ENCODE results near the gene ROBO1.

ROBO1 gene

GRCh38 chr3:79427081-79427480, 340.7 kb downstream of the ROBO1 start:
- Histone ChIP-seq H3K4me1 (no peaks in the 10 kb centered on the region), H3K4me2 (no peak overlapping the region), H3K27me3 (no peaks in the 10 kb centered on the region), H3K9me3 (no peaks in the 10 kb centered on the region), H3K4me3 (no peak overlapping the region), H3K27ac (no peak overlapping the region), H3K36me3 (no peaks in the 10 kb centered on the region), H4K20me1 (no peaks in the 10 kb centered on the region), H3K9ac (no peak overlapping the region)
- TF ChIP-seq Cebpa-rat (IDR thresholded peaks at IDR 0.05), result no peak

GRCh38 chr3:79424811-79425210, 343.0 kb downstream of the ROBO1 start:
- no peak overlapping the region for H3K4me3 ChIP-seq
- H3K9me3 ChIP-seq, result no peaks in the 10 kb centered on the region
- no peak overlapping the region for H3K4me2 ChIP-seq
- TF ChIP-seq Cebpa-rat (IDR thresholded peaks at IDR 0.05), result no peak
- H3K36me3 ChIP-seq, result no peaks in the 10 kb centered on the region
- H3K9ac ChIP-seq, result no peak overlapping the region
- no peaks in the 10 kb centered on the region for H4K20me1 ChIP-seq
- no peaks in the 10 kb centered on the region for H3K4me1 ChIP-seq
- no peaks in the 10 kb centered on the region for H3K27me3 ChIP-seq
- no peak overlapping the region for H3K27ac ChIP-seq

GRCh38 chr3:79423417-79423816, 344.4 kb downstream of the ROBO1 start:
- H3K4me3 ChIP-seq, result no peak overlapping the region
- no peaks in the 10 kb centered on the region for H3K27me3 ChIP-seq
- no peak overlapping the region for H3K4me2 ChIP-seq
- H3K9me3 ChIP-seq, result no peaks in the 10 kb centered on the region
- TF ChIP-seq Cebpa-rat (IDR thresholded peaks at IDR 0.05), result no peak
- H3K9ac ChIP-seq, result no peak overlapping the region
- H4K20me1 ChIP-seq, result no peaks in the 10 kb centered on the region
- no peaks in the 10 kb centered on the region for H3K4me1 ChIP-seq
- no peaks in the 10 kb centered on the region for H3K36me3 ChIP-seq
- H3K27ac ChIP-seq, result no peak overlapping the region

GRCh38 chr3:79421273-79421672, 346.5 kb downstream of the ROBO1 start:
- H3K27ac ChIP-seq, result no peak overlapping the region
- H3K4me1 ChIP-seq, result no peaks in the 10 kb centered on the region
- no peaks in the 10 kb centered on the region for H3K27me3 ChIP-seq

GRCh38 chr3:79418855-79419621, 348.8 kb downstream of the ROBO1 start:
- no peak overlapping the region for H3K4me2 ChIP-seq
- no peaks in the 10 kb centered on the region for H4K20me1 ChIP-seq
- H3K36me3 ChIP-seq, result no peaks in the 10 kb centered on the region
- H3K27me3 ChIP-seq, result no peaks in the 10 kb centered on the region
- no peak overlapping the region for H3K9ac ChIP-seq
- TF ChIP-seq Cebpa-rat (IDR thresholded peaks at IDR 0.05), result no peak
- no peak overlapping the region for H3K27ac ChIP-seq
- H3K4me1 ChIP-seq, result no peaks in the 10 kb centered on the region
- H3K9me3 ChIP-seq, result no peaks in the 10 kb centered on the region
- no peak overlapping the region for H3K4me3 ChIP-seq

More at GRCh38 chr3:79421273-79421672, 346.5 kb downstream of the ROBO1 start:
- Histone ChIP-seq H4K20me1 (no peaks in the 10 kb centered on the region), H3K36me3 (no peaks in the 10 kb centered on the region), H3K9ac (no peak overlapping the region), H3K9me3 (no peaks in the 10 kb centered on the region), H3K4me2 (no peak overlapping the region), H3K4me3 (no peak overlapping the region)
- TF ChIP-seq Cebpa-rat (IDR thresholded peaks at IDR 0.05), result no peak

- H3K36me3 ChIP-seq, result no peaks in the 10 kb centered on the region
- no peaks in the 10 kb centered on the region for H3K4me1 ChIP-seq
- no peak overlapping the region for H3K4me2 ChIP-seq
- no peaks in the 10 kb centered on the region for H3K27me3 ChIP-seq
- H3K9me3 ChIP-seq, result no peaks in the 10 kb centered on the region
- H3K4me3 ChIP-seq, result no peak overlapping the region
- no peak for TF ChIP-seq Cebpa-rat (IDR thresholded peaks at IDR 0.05)
- no peak overlapping the region for H3K27ac ChIP-seq
- H4K20me1 ChIP-seq, result no peaks in the 10 kb centered on the region
- no peak overlapping the region for H3K9ac ChIP-seq
Measured at GRCh38 chr3:79415356-79415755, 352.4 kb downstream of the ROBO1 start.

- TF ChIP-seq Cebpa-rat (IDR thresholded peaks at IDR 0.05), result no peak
- Histone ChIP-seq H3K9ac (no peak overlapping the region), H3K27me3 (no peaks in the 10 kb centered on the region), H3K4me3 (no peak overlapping the region), H3K27ac (no peak overlapping the region), H3K9me3 (no peaks in the 10 kb centered on the region), H3K4me1 (no peaks in the 10 kb centered on the region), H4K20me1 (no peaks in the 10 kb centered on the region), H3K4me2 (no peak overlapping the region), H3K36me3 (no peaks in the 10 kb centered on the region)
Measured at GRCh38 chr3:79414806-79415205, 353.0 kb downstream of the ROBO1 start.

- H3K27ac ChIP-seq, result no peak overlapping the region
- H3K4me2 ChIP-seq, result no peak overlapping the region
- H3K9me3 ChIP-seq, result no peaks in the 10 kb centered on the region
Measured at GRCh38 chr3:79414035-79414434, 353.8 kb downstream of the ROBO1 start.

GRCh38 chr3:79412537-79412936, 355.3 kb downstream of the ROBO1 start:
- H3K4me2 ChIP-seq, result no peak overlapping the region
- H3K36me3 ChIP-seq, result no peaks in the 10 kb centered on the region
- TF ChIP-seq Cebpa-rat (IDR thresholded peaks at IDR 0.05), result no peak
- H4K20me1 ChIP-seq, result no peaks in the 10 kb centered on the region
- H3K9ac ChIP-seq, result no peak overlapping the region
- no peak overlapping the region for H3K27ac ChIP-seq
- no peaks in the 10 kb centered on the region for H3K27me3 ChIP-seq
- H3K4me1 ChIP-seq, result no peaks in the 10 kb centered on the region
- H3K9me3 ChIP-seq, result no peaks in the 10 kb centered on the region
- no peak overlapping the region for H3K4me3 ChIP-seq

More at GRCh38 chr3:79414035-79414434, 353.8 kb downstream of the ROBO1 start:
- H3K27me3 ChIP-seq, result no peaks in the 10 kb centered on the region
- no peaks in the 10 kb centered on the region for H3K36me3 ChIP-seq
- no peak overlapping the region for H3K4me3 ChIP-seq
- H4K20me1 ChIP-seq, result no peaks in the 10 kb centered on the region
- H3K9ac ChIP-seq, result no peak overlapping the region
- no peaks in the 10 kb centered on the region for H3K4me1 ChIP-seq
- no peak for TF ChIP-seq Cebpa-rat (IDR thresholded peaks at IDR 0.05)

- TF ChIP-seq Cebpa-rat (IDR thresholded peaks at IDR 0.05), result no peak
- Histone ChIP-seq H3K27me3 (no peaks in the 10 kb centered on the region), H3K9ac (no peak overlapping the region), H3K27ac (no peak overlapping the region), H3K9me3 (no peaks in the 10 kb centered on the region), H3K4me3 (no peak overlapping the region), H3K4me2 (no peak overlapping the region), H4K20me1 (no peaks in the 10 kb centered on the region), H3K4me1 (no peaks in the 10 kb centered on the region), H3K36me3 (no peaks in the 10 kb centered on the region)
Measured at GRCh38 chr3:79410617-79411016, 357.2 kb downstream of the ROBO1 start.

All from BLaER1 (cell line).